ENCODE measurements around the gene LSM7. TPM values are rescaled to one million over a fixed set of nuclear protein-coding genes. Genes with fewer than 3 reads are reported as not detected.

Gene LSM7
- total RNA-seq, 4 donors from 2014 or later: 51.8 to 186 (median 142) TPM

DNA sequence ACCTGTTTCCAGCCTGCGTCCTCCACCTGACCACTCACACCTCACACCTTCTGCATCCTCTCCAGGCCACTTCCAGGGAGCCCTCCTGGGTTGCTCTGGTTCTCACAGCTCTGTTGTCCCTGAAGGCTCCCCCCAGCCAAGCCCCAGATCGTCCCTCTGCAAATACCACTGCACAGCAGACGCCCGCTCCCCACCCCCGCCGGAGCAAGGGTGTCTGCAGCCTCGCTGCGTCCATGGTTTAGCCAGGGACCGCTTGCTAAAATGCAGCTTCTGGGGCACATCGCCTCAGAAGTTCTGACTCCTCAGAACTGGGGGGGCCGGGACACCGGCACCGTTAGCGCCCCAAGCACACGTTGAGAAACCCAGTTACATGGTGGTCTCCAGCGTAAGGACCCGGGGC, 21.4 kb downstream of the LSM7 start:
- Histone ChIP-seq H3K27me3 (peaks cover 5 to 17% of the 10 kb centered on the region in 2 donors), H3K36me3 (no peaks in the 10 kb centered on the region), H3K27ac (no peak overlapping the region), H3K9me3 (no peaks in the 10 kb centered on the region), H3K4me3 (no peak overlapping the region), H3K4me1 (no peaks in the 10 kb centered on the region)
- DNase-seq: no peak
- intact Hi-C loops (cut with DNase I; ENCODE audit: low total_unique reads): no loop called here
- TF ChIP-seq POLR2A (IDR thresholded peaks at IDR 0.05): no peak
- TF ChIP-seq, protein P1, sequence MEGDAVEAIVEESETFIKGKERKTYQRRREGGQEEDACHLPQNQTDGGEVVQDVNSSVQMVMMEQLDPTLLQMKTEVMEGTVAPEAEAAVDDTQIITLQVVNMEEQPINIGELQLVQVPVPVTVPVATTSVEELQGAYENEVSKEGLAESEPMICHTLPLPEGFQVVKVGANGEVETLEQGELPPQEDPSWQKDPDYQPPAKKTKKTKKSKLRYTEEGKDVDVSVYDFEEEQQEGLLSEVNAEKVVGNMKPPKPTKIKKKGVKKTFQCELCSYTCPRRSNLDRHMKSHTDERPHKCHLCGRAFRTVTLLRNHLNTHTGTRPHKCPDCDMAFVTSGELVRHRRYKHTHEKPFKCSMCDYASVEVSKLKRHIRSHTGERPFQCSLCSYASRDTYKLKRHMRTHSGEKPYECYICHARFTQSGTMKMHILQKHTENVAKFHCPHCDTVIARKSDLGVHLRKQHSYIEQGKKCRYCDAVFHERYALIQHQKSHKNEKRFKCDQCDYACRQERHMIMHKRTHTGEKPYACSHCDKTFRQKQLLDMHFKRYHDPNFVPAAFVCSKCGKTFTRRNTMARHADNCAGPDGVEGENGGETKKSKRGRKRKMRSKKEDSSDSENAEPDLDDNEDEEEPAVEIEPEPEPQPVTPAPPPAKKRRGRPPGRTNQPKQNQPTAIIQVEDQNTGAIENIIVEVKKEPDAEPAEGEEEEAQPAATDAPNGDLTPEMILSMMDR (IDR thresholded peaks at IDR 0.05): no peak

DNA sequence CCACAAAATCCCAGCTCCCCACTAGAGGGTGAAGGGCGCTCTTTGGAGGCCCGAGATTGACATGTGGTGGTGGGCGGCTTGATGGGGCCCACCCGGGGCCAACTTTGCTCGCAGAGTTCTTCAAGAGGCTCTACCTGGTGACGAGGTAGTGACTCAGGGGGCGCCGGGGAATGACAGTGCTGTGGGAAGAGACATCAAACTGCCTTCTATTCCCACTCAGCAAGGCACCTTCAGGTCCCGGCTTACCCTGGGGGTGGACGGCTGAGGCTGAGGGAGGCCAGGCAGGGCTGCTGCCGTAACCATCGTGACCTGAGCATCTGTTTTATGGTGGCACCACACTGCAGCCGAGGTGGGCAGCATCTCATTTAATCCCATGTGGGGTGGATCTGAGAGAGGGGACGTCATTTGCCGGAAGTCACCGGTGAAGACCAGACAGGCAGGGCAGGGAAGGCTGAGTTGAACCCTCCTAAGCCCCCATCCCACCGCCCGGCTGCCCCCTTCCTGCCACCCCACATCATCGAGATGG, 22.0 kb downstream of the LSM7 start:
- H3K27ac ChIP-seq: no peak overlapping the region
- peaks cover 5 to 19% of the 10 kb centered on the region in 2 donors for H3K27me3 ChIP-seq
- TF ChIP-seq, protein P1 (IDR thresholded peaks at IDR 0.05): no peak
- no peak for TF ChIP-seq POLR2A (IDR thresholded peaks at IDR 0.05)
- H3K4me1 ChIP-seq: no peaks in the 10 kb centered on the region
- no peaks in the 10 kb centered on the region for H3K36me3 ChIP-seq
- no peak for DNase-seq
- intact Hi-C loops (cut with DNase I; ENCODE audit: low total_unique reads): no loop called here
- H3K4me3 ChIP-seq: no peak overlapping the region
- H3K9me3 ChIP-seq: no peaks in the 10 kb centered on the region

DNA sequence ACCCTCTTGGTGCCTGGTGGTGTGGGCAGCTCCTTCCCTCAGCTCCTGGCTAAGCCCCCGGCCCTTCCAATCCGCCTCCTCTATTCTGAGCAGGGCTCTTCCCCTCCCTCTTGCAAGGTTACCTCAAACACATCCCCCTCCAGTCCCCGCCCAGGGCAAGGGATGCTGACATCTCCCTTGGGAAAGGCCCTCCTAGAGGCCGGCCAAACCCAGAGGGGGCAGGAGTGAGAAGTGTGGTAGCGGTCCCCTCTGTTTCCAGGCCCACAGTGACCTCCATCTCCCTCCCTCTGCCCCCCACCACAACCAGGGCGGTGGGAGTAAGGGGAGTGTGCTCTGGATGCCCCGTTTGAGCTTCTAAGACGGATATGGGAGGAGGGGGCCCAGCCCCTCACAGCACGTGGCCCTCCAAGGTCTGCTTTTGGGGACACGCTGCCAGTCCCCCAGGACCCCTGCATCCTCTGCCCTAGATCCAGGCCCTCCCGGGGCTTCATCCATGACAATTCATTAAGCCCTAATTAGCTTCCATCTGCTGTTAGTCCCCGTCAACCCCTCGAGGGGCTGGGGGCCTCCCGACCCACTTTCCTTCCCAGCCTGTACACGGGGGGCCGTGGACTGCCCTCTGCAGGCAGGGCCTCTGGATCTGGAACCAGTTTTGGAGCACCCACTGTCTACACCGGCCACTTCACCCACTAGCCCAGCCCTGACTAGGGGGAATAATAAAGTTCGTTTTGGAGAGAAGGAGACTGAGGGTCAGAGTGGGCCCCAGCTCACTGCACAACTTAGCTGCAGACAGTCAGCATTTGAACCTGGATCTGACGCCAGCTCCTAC, 22.7 kb downstream of the LSM7 start:
- intact Hi-C loops (cut with DNase I; ENCODE audit: low total_unique reads): no loop called here
- H3K4me3 ChIP-seq: no peak overlapping the region
- H3K9me3 ChIP-seq: no peaks in the 10 kb centered on the region
- no peaks in the 10 kb centered on the region for H3K4me1 ChIP-seq
- no peak for TF ChIP-seq POLR2A (IDR thresholded peaks at IDR 0.05)
- TF ChIP-seq, protein P1 (IDR thresholded peaks at IDR 0.05): no peak
- DNase-seq: no peak
- H3K27ac ChIP-seq: no peak overlapping the region
- peaks cover 5 to 21% of the 10 kb centered on the region in 2 donors for H3K27me3 ChIP-seq
- no peaks in the 10 kb centered on the region for H3K36me3 ChIP-seq

DNA sequence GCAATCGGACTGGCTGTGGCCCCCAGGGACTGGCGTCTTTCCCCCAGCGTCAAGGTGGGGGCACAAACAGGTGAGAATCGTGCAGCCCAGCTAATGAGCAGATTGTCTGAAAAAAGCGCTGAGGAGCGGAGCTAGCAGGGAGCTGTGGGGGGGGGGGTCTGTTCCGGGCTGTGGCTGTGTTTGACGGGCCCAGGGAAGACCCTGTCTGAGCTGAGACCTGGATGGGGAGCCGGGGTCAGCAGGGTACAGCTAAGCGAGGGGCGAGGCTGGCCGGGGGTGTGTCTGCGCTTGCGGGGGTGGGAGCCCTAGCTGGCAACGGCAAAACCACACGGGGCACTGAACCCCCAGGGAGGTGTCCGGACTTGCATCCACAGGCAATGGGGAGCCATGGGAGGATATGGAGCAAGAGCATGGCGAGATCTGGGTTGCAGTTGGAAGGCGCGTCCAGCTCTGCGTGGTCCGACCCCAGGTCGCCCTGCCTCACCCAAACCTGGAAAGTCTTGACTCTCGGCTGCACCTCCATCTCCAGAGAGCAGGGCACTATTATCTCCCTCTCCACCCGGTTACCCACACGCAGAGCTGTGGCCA, 25.1 kb downstream of the LSM7 start:
- Histone ChIP-seq H3K27ac (no peak overlapping the region), H3K4me1 (no peaks in the 10 kb centered on the region), H3K4me3 (no peak overlapping the region), H3K36me3 (no peaks in the 10 kb centered on the region), H3K9me3 (no peaks in the 10 kb centered on the region), H3K27me3 (peaks cover 5 to 21% of the 10 kb centered on the region in 2 donors)
- intact Hi-C loops (cut with DNase I; ENCODE audit: low total_unique reads): no loop called here
- no peak for DNase-seq
- TF ChIP-seq, protein P1 (IDR thresholded peaks at IDR 0.05): no peak
- no peak for TF ChIP-seq POLR2A (IDR thresholded peaks at IDR 0.05)

Data from uterus (tissue), 4 donors.